NOMO-1 (cell line): Measurements from ENCODE around the gene TIMM13.
"Not testable (repeated sequence)": the region's sequence is repeated elsewhere in the genome, so short reads cannot be mapped to it uniquely, and the experiment has no call there.

Experiments used
- DNase-seq, 2 experiments: peaks; one replicate each; lab custom pipeline; 2025; ENCODE audit not compliant: unreplicated experiment in 2 of 2; lab: John Stamatoyannopoulos, UW

Gene TIMM13

GRCh38 chr19:2432131-2432848 is 4.9 kb upstream of the TIMM13 start:
- no peak for DNase-seq

- no peak for DNase-seq
These were observed 4.1 kb upstream of the TIMM13 start for GRCh38 chr19:2431318-2432055.

- DNase-seq = no peak
These were observed 2.6 kb upstream of the TIMM13 start for GRCh38 chr19:2429917-2430535.

GRCh38 chr19:2428756-2429711 is 1.6 kb upstream of the TIMM13 start:
- DNase-seq = no peak

- no peak for DNase-seq
These were observed 920 bp upstream of the TIMM13 start for GRCh38 chr19:2428321-2428690.

- no peak for DNase-seq
These were observed 566 bp downstream of the TIMM13 start for GRCh38 chr19:2426611-2427428.

- DNase-seq = no peak
These were observed 1.5 kb downstream of the TIMM13 start for GRCh38 chr19:2425622-2426581.

- DNase-seq = no peak
These were observed 2.4 kb downstream of the TIMM13 start for GRCh38 chr19:2424686-2425621.

- DNase-seq = no peak
These were observed 3.3 kb downstream of the TIMM13 start for GRCh38 chr19:2423915-2424685.

GRCh38 chr19:2423071-2423914 is 4.1 kb downstream of the TIMM13 start:
- no peak for DNase-seq

- no peak for DNase-seq
These were observed 5.6 kb downstream of the TIMM13 start for GRCh38 chr19:2421581-2422306.

GRCh38 chr19:2420490-2420889 is 6.9 kb downstream of the TIMM13 start:
- DNase-seq = no peak

GRCh38 chr19:2419754-2420153 is 7.6 kb downstream of the TIMM13 start:
- no peak for DNase-seq

GRCh38 chr19:2417881-2418406 is 9.4 kb downstream of the TIMM13 start:
- DNase-seq = no peak

- DNase-seq = not testable (repeated sequence)
These were observed 9.9 kb downstream of the TIMM13 start for GRCh38 chr19:2417436-2417835.
